Adrenal gland (tissue), 5 donors: ENCODE data around the gene NME4.

Source experiments
- POLR2A ChIP-seq, 2 donors: fragments of 450-650 bp; IDR thresholded peaks; one replicate each; pipeline ENCODE4 v1.6.1; 2017; ENCODE audit warnings: antibody characterized with exemption in 2 of 2, mild to moderate bottlenecking in 2 of 2, moderate library complexity in 1 of 2
- TF ChIP-seq, protein P1 (sequence below), 6 experiments: fragments of 450-650 bp in 4 of 6; fragments of 200-600 bp in 2 of 6; sonication (generic) in 1 of 6; IDR thresholded peaks; 1 replicate in 5 of 6; 2 replicates in 1 of 6; pipeline versions ENCODE4 v1.5.1 to v1.8.0; 2016 to 2021; ENCODE audit warnings: antibody characterized with exemption in 6 of 6, mild to moderate bottlenecking in 2 of 6, moderate library complexity in 1 of 6
- donor health status: DM: no; HTN: no; CAD: no.

DNA sequence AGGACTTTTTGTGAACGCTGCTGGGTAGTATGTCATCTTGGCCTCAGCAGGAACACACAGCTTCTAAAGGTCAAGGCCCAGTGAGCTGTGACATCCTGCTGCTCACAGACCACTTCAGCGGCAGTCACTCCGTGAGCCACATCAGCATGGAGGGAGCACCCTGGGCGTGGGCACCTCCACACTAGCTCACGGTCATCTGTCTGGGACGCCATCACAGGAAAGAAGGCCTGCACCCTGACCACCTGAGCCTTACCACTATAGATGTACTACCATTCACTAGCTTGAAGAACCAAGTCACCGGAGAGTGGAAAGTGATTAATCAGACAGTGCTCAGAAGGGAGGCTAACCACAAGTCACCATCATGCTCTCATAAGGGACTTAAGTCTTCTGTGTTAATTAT lies 47.8 kb upstream of the NME4 start:
- TF ChIP-seq POLR2A (IDR thresholded peaks at IDR 0.05), result peak in 1 of 2 donors; percentile 40
- TF ChIP-seq, protein P1, sequence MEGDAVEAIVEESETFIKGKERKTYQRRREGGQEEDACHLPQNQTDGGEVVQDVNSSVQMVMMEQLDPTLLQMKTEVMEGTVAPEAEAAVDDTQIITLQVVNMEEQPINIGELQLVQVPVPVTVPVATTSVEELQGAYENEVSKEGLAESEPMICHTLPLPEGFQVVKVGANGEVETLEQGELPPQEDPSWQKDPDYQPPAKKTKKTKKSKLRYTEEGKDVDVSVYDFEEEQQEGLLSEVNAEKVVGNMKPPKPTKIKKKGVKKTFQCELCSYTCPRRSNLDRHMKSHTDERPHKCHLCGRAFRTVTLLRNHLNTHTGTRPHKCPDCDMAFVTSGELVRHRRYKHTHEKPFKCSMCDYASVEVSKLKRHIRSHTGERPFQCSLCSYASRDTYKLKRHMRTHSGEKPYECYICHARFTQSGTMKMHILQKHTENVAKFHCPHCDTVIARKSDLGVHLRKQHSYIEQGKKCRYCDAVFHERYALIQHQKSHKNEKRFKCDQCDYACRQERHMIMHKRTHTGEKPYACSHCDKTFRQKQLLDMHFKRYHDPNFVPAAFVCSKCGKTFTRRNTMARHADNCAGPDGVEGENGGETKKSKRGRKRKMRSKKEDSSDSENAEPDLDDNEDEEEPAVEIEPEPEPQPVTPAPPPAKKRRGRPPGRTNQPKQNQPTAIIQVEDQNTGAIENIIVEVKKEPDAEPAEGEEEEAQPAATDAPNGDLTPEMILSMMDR (IDR thresholded peaks at IDR 0.05), result no peak
